ENCODE data around the gene ARL8A.

Gene ARL8A

GRCh38 chr1:202107801-202108731 lies 36.5 kb downstream of the ARL8A start:
- no peak for DNase-seq

- no peak for DNase-seq
These were observed 37.2 kb downstream of the ARL8A start for GRCh38 chr1:202107321-202107761.

- no peak for DNase-seq
These were observed 37.9 kb downstream of the ARL8A start for GRCh38 chr1:202106340-202107254.

- no peak for DNase-seq
These were observed 38.8 kb downstream of the ARL8A start for GRCh38 chr1:202105571-202106339.

- DNase-seq: no peak
These were observed 40.5 kb downstream of the ARL8A start for GRCh38 chr1:202104073-202104472.

GRCh38 chr1:202101184-202101583 lies 43.4 kb downstream of the ARL8A start:
- DNase-seq: no peak

- no peak for DNase-seq
These were observed 50.7 kb downstream of the ARL8A start for GRCh38 chr1:202093858-202094257.

- DNase-seq: no peak
These were observed 53.5 kb downstream of the ARL8A start for GRCh38 chr1:202090994-202091393.

- DNase-seq: no peak
These were observed 56.3 kb downstream of the ARL8A start for GRCh38 chr1:202088206-202088605.

- no peak for DNase-seq
These were observed 57.8 kb downstream of the ARL8A start for GRCh38 chr1:202086579-202087350.

- no peak for DNase-seq
These were observed 58.7 kb downstream of the ARL8A start for GRCh38 chr1:202085682-202086373.

GRCh38 chr1:202084791-202085681 lies 59.5 kb downstream of the ARL8A start:
- no peak for DNase-seq
